ENCODE data around the gene PLEKHA5.
"Not testable (repeated sequence)": the region's sequence is repeated elsewhere in the genome, so short reads cannot be mapped to it uniquely, and the experiment has no call there.

The PLEKHA5 gene

DNA sequence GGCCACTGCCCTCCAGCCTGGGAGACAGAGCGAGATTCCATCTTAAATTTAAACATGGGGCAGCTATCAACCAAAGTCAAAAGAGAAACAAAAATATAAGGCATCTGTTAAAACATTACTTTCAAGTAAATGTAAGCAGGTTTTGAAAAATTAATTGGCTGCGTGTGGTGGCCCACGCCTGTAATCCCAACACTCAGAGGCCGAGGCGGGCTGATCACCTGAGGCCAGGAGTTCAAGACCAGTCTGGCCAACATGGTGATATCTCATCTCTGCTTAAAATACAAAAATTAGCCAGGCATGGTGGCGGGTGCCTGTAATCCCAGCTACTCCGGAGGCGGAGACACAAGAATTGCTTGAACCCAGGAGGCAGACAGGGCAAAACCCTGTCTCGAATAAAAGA lies 82.7 kb downstream of the PLEKHA5 start:
- no peak overlapping the region for H3K4me3 Mint-ChIP-seq
- no peaks in the 10 kb centered on the region for H3K27me3 Mint-ChIP-seq
- H3K27ac Mint-ChIP-seq, result no peak overlapping the region
- no peaks in the 10 kb centered on the region for H3K36me3 Mint-ChIP-seq
- CTCF ChIA-PET, result interaction anchor here (0.6 kb wide), 1 partner anchor 406 kb away, joined by 3 read pairs; no protein-coding TSS in a partner anchor
- no peaks in the 10 kb centered on the region for H3K4me1 Mint-ChIP-seq
- no peak for DNase-seq
- no peaks in the 10 kb centered on the region for H3K9me3 Mint-ChIP-seq

DNA sequence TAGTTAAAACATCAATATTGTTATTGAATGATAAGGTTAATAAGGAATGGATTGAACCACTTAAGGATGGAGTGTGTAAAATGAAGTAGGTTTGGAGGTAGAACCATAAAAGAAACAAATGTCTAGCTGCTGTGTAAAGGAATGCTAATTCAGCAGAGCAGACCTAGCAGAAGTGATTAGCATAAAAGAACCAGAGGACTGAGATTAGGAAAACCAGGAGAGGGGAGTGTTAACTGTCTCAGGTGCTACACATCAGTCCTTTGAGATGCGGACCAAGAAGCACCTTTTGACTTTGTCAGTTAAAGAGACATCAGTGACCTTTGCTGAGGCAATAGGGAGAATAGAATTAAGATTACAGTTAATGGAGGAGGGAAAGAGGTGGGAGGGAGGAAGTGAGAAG lies 84.5 kb downstream of the PLEKHA5 start:
- Mint-ChIP-seq H3K4me1 (no peaks in the 10 kb centered on the region), H3K9me3 (no peaks in the 10 kb centered on the region), H3K4me3 (no peak overlapping the region), H3K27ac (no peak overlapping the region), H3K27me3 (no peaks in the 10 kb centered on the region), H3K36me3 (no peaks in the 10 kb centered on the region)
- no peak for DNase-seq
- CTCF ChIA-PET, result no interaction called here

- H3K4me3 Mint-ChIP-seq, result no peak overlapping the region
- no peak for DNase-seq
- H3K27me3 Mint-ChIP-seq, result no peaks in the 10 kb centered on the region
- no peaks in the 10 kb centered on the region for H3K36me3 Mint-ChIP-seq
- no peaks in the 10 kb centered on the region for H3K4me1 Mint-ChIP-seq
- CTCF ChIA-PET, result interaction anchor here (0.8 kb wide), 1 partner anchor 9 kb away, joined by 5 read pairs; no protein-coding TSS in a partner anchor
- no peaks in the 10 kb centered on the region for H3K9me3 Mint-ChIP-seq
- no peak overlapping the region for H3K27ac Mint-ChIP-seq
Measured at GRCh38 chr12:19215115-19215514, 85.6 kb downstream of the PLEKHA5 start.

DNA sequence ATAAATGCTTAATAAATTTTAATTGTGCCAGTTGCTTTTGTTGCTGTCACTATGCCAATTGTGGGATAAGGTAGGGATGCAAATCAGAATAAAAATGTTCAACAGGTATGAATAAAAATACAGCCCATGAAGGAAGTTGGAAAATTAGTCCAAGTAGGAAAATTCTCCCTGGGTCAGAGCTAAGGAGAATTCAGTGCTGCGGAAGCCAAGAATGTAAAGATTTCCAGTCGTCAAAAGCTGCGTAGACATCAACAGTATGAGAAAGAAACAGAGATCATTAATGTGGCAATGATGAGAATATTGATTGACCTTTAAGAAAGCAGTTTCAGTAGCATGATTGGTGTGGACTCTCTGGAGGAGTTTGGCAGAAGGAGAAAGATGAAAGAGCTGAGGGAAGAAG lies 87.9 kb downstream of the PLEKHA5 start:
- Mint-ChIP-seq H3K9me3 (no peaks in the 10 kb centered on the region), H3K27me3 (no peaks in the 10 kb centered on the region), H3K36me3 (no peaks in the 10 kb centered on the region), H3K4me3 (no peak overlapping the region), H3K4me1 (no peaks in the 10 kb centered on the region), H3K27ac (no peak overlapping the region)
- no peak for DNase-seq
- CTCF ChIA-PET, result no interaction called here

DNA sequence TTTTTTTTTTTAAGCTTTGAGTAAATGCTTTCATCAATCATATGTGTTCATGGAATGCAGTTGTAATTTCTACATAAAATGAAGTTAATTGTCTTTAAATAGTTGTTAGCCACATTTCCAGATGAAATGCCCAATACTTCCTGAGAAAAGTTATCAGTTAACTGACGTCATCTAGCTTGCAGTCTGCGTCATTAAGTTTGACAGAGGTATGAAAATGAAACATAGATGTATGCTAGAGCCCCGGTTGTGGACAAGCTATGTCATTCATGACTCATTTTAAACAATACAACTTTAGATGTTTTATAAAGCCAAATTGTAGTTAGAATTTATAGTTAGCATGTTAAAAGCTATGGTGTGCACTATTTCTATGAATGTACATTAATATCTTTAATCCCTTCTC lies 90.7 kb downstream of the PLEKHA5 start:
- Mint-ChIP-seq H3K36me3 (no peaks in the 10 kb centered on the region), H3K4me3 (no peak overlapping the region), H3K4me1 (no peaks in the 10 kb centered on the region), H3K27me3 (no peaks in the 10 kb centered on the region), H3K9me3 (no peaks in the 10 kb centered on the region), H3K27ac (no peak overlapping the region)
- DNase-seq, result no peak
- CTCF ChIA-PET, result no interaction called here

- no peaks in the 10 kb centered on the region for H3K9me3 Mint-ChIP-seq
- CTCF ChIA-PET, result no interaction called here
- H3K4me3 Mint-ChIP-seq, result no peak overlapping the region
- DNase-seq, result no peak
- H3K27ac Mint-ChIP-seq, result no peak overlapping the region
- H3K36me3 Mint-ChIP-seq, result no peaks in the 10 kb centered on the region
- no peaks in the 10 kb centered on the region for H3K27me3 Mint-ChIP-seq
- no peaks in the 10 kb centered on the region for H3K4me1 Mint-ChIP-seq
Measured at GRCh38 chr12:19220852-19221466, 91.4 kb downstream of the PLEKHA5 start.

GRCh38 chr12:19222558-19222957 lies 93.0 kb downstream of the PLEKHA5 start:
- Mint-ChIP-seq H3K4me1 (no peaks in the 10 kb centered on the region), H3K36me3 (no peaks in the 10 kb centered on the region), H3K27me3 (no peaks in the 10 kb centered on the region), H3K9me3 (no peaks in the 10 kb centered on the region), H3K4me3 (no peak overlapping the region), H3K27ac (no peak overlapping the region)
- CTCF ChIA-PET, result no interaction called here
- DNase-seq, result no peak

- no peak for DNase-seq
- Mint-ChIP-seq H3K36me3 (no peaks in the 10 kb centered on the region), H3K4me3 (no peak overlapping the region), H3K27me3 (no peaks in the 10 kb centered on the region), H3K9me3 (no peaks in the 10 kb centered on the region), H3K4me1 (no peaks in the 10 kb centered on the region), H3K27ac (no peak overlapping the region)
- CTCF ChIA-PET, result interaction anchor here (1.2 kb wide), 1 partner anchor 8 kb away, joined by 5 read pairs; no protein-coding TSS in a partner anchor
Measured at GRCh38 chr12:19223018-19223417, 93.5 kb downstream of the PLEKHA5 start.

DNA sequence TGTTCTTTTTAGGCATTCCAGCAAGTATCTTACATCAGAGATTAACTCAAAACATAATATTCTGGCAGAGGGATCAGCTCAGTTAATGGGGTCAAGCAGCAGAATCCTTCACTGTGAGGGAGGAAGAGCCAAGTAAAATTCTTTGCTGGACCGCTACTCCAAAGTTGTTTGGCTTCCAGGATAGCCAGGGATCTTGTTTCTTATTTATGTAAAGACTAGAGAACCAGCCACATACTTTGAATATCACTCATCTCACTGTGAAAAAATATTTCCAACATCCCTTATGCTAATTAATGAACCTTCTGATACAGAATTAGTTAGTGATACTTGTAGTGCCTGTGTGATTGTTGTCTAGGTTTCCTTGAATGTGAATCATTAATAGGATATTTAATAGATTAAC lies 94.2 kb downstream of the PLEKHA5 start:
- Mint-ChIP-seq H3K36me3 (no peaks in the 10 kb centered on the region), H3K27me3 (no peaks in the 10 kb centered on the region), H3K4me3 (no peak overlapping the region), H3K9me3 (no peaks in the 10 kb centered on the region), H3K27ac (no peak overlapping the region), H3K4me1 (no peaks in the 10 kb centered on the region)
- DNase-seq, result no peak
- CTCF ChIA-PET, result interaction anchor here (1.2 kb wide), 1 partner anchor 9 kb away, joined by 5 read pairs; no protein-coding TSS in a partner anchor

DNA sequence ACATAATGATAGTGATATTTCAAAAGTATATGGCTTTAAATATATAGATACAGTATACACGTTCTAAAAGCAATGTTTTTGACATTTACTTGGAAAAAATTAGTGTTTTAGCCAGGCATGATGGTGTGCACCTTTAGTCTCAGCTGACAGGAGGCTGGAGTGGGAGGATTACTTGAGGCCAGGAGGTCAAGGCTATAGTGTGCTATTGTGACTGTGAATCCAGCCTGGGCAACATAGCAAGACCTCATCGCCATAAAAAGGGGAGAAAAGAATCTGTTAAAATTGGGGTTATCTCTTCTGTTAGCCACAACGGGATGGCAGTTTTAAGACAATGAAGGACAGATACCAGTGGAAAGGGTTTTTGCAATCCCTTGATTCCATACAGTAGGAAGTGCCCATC lies 95.2 kb downstream of the PLEKHA5 start:
- CTCF ChIA-PET, result no interaction called here
- no peak overlapping the region for H3K27ac Mint-ChIP-seq
- no peaks in the 10 kb centered on the region for H3K9me3 Mint-ChIP-seq
- H3K36me3 Mint-ChIP-seq, result no peaks in the 10 kb centered on the region
- no peak overlapping the region for H3K4me3 Mint-ChIP-seq
- H3K27me3 Mint-ChIP-seq, result no peaks in the 10 kb centered on the region
- no peak for DNase-seq
- H3K4me1 Mint-ChIP-seq, result no peaks in the 10 kb centered on the region

- H3K36me3 Mint-ChIP-seq, result no peaks in the 10 kb centered on the region
- H3K27me3 Mint-ChIP-seq, result no peaks in the 10 kb centered on the region
- no peak for DNase-seq
- no peak overlapping the region for H3K4me3 Mint-ChIP-seq
- H3K4me1 Mint-ChIP-seq, result no peaks in the 10 kb centered on the region
- CTCF ChIA-PET, result no interaction called here
- H3K9me3 Mint-ChIP-seq, result no peaks in the 10 kb centered on the region
- H3K27ac Mint-ChIP-seq, result no peak overlapping the region
Measured at GRCh38 chr12:19227190-19227879, 97.8 kb downstream of the PLEKHA5 start.

- no peak for DNase-seq
- H3K9me3 Mint-ChIP-seq, result no peaks in the 10 kb centered on the region
- CTCF ChIA-PET, result no interaction called here
- no peak overlapping the region for H3K27ac Mint-ChIP-seq
- no peak overlapping the region for H3K4me3 Mint-ChIP-seq
- no peaks in the 10 kb centered on the region for H3K4me1 Mint-ChIP-seq
- no peaks in the 10 kb centered on the region for H3K27me3 Mint-ChIP-seq
- H3K36me3 Mint-ChIP-seq, result no peaks in the 10 kb centered on the region
Measured at GRCh38 chr12:19227880-19228210, 98.3 kb downstream of the PLEKHA5 start.

DNA sequence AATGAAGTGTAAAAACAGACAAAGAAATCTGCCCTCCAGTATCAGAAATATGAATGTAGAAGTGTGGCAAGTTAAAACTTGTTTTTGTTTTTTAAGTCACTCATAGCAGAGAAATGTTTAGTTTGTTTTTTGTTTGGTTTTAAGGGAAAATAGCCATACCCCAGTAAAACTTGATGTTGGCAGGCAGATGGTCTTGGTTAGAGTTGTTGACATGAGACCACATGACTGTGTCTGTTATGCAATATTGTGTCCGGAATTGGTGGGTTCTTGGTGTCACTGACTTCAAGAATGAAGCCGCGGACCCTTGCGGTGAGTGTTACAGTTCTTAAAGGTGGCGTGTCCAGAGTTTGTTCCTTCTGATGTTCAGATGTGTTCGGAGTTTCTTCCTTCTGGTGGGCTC lies 99.5 kb downstream of the PLEKHA5 start:
- H3K9me3 Mint-ChIP-seq, H3K36me3 Mint-ChIP-seq, H3K27me3 Mint-ChIP-seq, H3K4me3 Mint-ChIP-seq, H3K4me1 Mint-ChIP-seq, DNase-seq, CTCF ChIA-PET, H3K27ac Mint-ChIP-seq: not testable (repeated sequence)

DNA sequence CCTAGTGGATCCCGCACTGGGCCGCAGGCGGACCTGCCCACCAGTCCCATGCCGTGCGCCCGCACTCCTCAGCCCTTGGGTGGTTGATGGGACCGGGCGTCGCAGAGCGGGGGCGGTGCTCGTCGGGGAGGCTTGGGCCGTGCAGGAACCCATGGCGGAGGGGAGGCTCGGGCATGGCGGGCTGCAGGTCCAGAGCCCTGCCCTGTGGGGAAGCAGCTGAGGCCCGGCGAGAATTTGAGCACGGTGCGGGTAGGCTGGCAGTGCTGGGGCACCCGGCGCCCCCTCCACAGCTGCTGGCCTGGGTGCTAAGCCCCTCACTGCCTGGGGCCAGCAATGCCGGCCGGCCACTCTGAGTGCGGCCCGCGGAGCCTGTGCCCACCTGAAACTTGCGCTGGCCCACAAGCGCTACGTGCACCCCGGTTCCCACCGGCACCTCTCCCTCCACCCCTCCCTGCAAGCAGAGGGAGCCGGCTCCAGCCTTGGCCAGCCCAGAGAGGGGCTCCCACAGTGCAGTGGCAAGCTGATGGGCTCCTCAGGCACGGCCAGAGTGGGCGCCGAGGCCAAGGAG lies 100.8 kb downstream of the PLEKHA5 start:
- no peak for DNase-seq
- H3K27me3 Mint-ChIP-seq, result no peaks in the 10 kb centered on the region
- no peaks in the 10 kb centered on the region for H3K4me1 Mint-ChIP-seq
- no peak overlapping the region for H3K4me3 Mint-ChIP-seq
- no peak overlapping the region for H3K27ac Mint-ChIP-seq
- H3K36me3 Mint-ChIP-seq, result no peaks in the 10 kb centered on the region
- H3K9me3 Mint-ChIP-seq, result no peaks in the 10 kb centered on the region
- CTCF ChIA-PET, result no interaction called here

- Mint-ChIP-seq H3K4me3 (no peak overlapping the region), H3K36me3 (no peaks in the 10 kb centered on the region), H3K9me3 (no peaks in the 10 kb centered on the region), H3K4me1 (no peaks in the 10 kb centered on the region), H3K27ac (no peak overlapping the region), H3K27me3 (no peaks in the 10 kb centered on the region)
- DNase-seq, result no peak
- CTCF ChIA-PET, result no interaction called here
Measured at GRCh38 chr12:19230896-19231295, 101.4 kb downstream of the PLEKHA5 start.

Data from activated naive CD4-positive, alpha-beta T cell treated with anti-CD3 and anti-CD28 coated beads, Interleukin-2, amount 10 ng/mL, durations not matched to agents 7 days and 5 days (primary cell).